NCI-H446 treated with DMSO at 0.1 percent for 48 hours (cell line): ENCODE data around the gene CRYGC.
"Not testable (repeated sequence)": the region's sequence is repeated elsewhere in the genome, so short reads cannot be mapped to it uniquely, and the experiment has no call there.

ENCODE experiments used
- DNase-seq: peaks from one replicate; lab custom pipeline; 2025; lab: John Stamatoyannopoulos, UW

The CRYGC gene

GRCh38 chr2:208136716-208137094 lies 7.1 kb upstream of the CRYGC start:
- no peak for DNase-seq

- no peak for DNase-seq
These were observed 6.4 kb upstream of the CRYGC start for GRCh38 chr2:208135794-208136715.

- DNase-seq, result no peak
These were observed 5.4 kb upstream of the CRYGC start for GRCh38 chr2:208134928-208135586.

GRCh38 chr2:208130712-208131110 lies 1.1 kb upstream of the CRYGC start:
- DNase-seq, result no peak

GRCh38 chr2:208128136-208128535 lies 1.5 kb downstream of the CRYGC start:
- DNase-seq, result no peak

GRCh38 chr2:208127090-208127489 lies 2.5 kb downstream of the CRYGC start:
- DNase-seq, result no peak

- no peak for DNase-seq
These were observed 4.4 kb downstream of the CRYGC start for GRCh38 chr2:208125251-208125650.

GRCh38 chr2:208124013-208124715 lies 5.5 kb downstream of the CRYGC start, which contains the start of gene CRYGD:
Gene CRYGD, minus strand, starts transcription at chr2:208124524. Its CDS starts 51 bp downstream, at chr2:208124473.
- not testable (repeated sequence) for DNase-seq

GRCh38 chr2:208122248-208122647 lies 7.4 kb downstream of the CRYGC start:
- DNase-seq, result no peak

- no peak for DNase-seq
These were observed 10.7 kb downstream of the CRYGC start for GRCh38 chr2:208118918-208119317.

GRCh38 chr2:208117390-208117789 lies 12.2 kb downstream of the CRYGC start:
- not testable (repeated sequence) for DNase-seq

GRCh38 chr2:208112969-208113368 lies 16.7 kb downstream of the CRYGC start:
- DNase-seq, result no peak

GRCh38 chr2:208112273-208112745 lies 17.3 kb downstream of the CRYGC start:
- not testable (repeated sequence) for DNase-seq

GRCh38 chr2:208103616-208104015 lies 26.0 kb downstream of the CRYGC start:
- no peak for DNase-seq

- no peak for DNase-seq
These were observed 27.7 kb downstream of the CRYGC start for GRCh38 chr2:208101716-208102631.

- no peak for DNase-seq
These were observed 29.8 kb downstream of the CRYGC start for GRCh38 chr2:208099682-208100470.

GRCh38 chr2:208098701-208099100 lies 30.9 kb downstream of the CRYGC start:
- DNase-seq, result not testable (repeated sequence)

GRCh38 chr2:208098267-208098666 lies 31.4 kb downstream of the CRYGC start:
- DNase-seq, result no peak

- no peak for DNase-seq
These were observed 31.8 kb downstream of the CRYGC start for GRCh38 chr2:208097801-208098200.

- no peak for DNase-seq
These were observed 32.3 kb downstream of the CRYGC start for GRCh38 chr2:208097313-208097712.
